HG02840 (cell line): ENCODE data around the gene USP21.

Experiments used
- ATAC-seq: cut with Tn5 transposase; IDR thresholded peaks from one replicate; pipeline ENCODE4 v1.9.1; 2021; ENCODE audit warnings: mild to moderate bottlenecking, moderate library complexity, moderate number of reproducible peaks; ENCODE audit not compliant: unreplicated experiment, low FRiP score

USP21 gene

GRCh38 chr1:161207173-161207572, 47.9 kb downstream of the USP21 start:
- no peak for ATAC-seq

- ATAC-seq: no peak
These were observed 50.6 kb downstream of the USP21 start for GRCh38 chr1:161209790-161210409.

GRCh38 chr1:161214369-161214768, 55.1 kb downstream of the USP21 start:
- ATAC-seq: no peak

DNA sequence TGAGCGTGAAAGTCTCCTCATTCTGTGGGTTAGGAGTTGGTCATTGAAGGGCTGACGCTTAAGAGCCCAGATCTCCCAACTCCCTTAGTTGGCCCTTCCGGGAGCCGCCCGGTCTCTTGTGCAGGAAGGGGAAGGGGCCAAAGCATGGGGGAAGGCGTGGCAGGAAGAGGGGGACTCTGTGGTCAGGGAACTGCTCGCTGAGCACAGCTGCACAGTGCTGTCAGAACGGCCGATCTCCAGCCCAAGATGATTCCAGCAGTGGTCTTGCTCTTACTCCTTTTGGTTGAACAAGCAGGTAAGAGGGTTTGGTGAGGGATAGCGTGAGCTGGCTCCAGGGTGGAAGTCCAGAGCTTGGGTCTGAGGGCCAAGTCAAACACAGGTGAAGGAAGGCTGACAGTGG, 55.8 kb downstream of the USP21 start, which contains the start of gene FCER1G:
TSS of gene FCER1G (plus strand) at position 220 of the 400 bp plus-strand sequence. CDS start at position 247, 27 bp downstream.
- no peak for ATAC-seq
